Measurements from ENCODE around the gene ZNF554. TPM values are rescaled to one million over a fixed set of nuclear protein-coding genes. Genes with fewer than 3 reads are reported as not detected.

Gene ZNF554
- total RNA-seq, 4 donors from 2014 or later, result 6.2 to 8.6 (median 7.3) TPM

DNA sequence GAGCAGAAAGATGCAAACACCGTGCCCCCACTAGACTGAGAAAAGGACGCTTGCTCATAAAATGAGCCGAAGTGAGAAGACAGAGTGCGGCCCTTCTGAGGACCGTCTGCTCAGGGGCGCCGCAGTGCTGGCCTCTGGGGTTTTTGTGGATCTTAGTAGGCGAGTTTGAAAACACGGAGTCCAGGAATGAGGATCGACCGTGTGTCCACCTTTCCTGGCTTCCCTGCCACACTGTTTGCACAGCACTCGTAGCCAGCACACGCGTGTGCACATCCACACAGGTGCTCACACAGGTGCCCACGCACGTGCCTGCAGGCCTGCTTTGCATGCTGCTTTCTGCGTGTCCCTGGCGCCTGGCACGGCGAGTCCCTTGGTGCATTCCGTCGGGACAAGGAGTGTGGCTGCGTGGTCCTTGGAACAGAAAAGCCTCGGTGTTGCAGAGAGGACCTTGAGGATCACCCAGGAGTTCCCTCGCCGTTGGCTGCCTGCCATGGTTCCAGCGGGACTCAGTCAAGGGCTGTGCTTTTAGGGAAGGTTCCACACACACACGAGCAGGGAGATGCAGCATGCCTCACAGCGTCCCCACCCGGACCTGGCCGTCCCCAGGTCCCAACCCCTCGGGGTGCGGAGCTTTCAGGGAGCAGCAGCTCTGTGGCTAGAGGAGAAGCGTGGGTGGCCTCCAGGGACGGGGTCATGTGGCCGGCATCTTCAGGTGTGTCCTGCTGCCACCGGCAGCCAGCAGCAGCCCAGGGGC is 10.1 kb upstream of the ZNF554 start:
- DNase-seq (ENCODE audit: low spot score in 2 of 2), result no peak
- intact Hi-C loops (cut with DNase I; ENCODE audit: low total_unique reads), result no loop called here

DNA sequence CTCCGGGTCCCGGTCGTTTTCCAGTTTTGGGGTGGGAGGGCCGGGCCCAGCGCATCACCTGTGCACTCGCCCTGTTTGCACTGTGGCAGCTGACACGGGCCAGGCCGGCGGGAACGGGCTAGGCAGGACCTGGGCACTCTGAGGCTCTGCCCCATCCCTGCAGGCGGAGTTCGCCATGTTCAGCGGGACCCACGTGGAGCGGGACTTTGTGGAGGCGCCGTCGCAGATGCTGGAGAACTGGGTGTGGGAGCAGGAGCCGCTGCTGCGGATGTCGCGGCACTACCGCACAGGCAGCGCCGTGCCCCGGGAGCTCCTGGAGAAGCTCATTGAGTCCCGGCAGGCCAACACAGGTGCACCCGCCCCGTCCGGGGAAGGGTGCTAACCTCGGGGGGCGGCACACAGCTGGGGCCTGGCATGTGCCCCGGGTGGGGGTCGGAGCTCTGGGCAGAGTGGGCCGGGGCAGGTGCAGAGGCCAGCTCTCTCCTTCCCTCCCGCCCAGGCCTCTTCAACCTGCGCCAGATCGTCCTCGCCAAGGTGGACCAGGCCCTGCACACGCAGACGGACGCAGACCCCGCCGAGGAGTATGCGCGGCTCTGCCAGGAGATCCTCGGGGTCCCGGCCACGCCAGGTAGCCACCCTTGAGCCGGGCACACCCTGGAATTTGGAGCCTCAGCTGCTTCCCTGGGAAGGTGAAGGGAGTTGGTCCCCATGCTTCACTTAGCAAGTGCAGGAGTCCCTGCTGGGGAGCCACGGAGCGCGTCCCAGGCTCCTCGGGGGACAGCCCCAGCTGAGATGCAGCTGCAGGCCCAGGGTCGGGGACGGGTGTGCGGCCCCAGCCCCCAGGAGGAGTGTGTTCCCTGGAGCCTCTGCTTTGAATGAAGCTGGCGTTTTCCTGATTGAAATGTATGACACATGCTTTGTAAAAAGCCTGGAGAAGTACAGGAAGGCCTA is 9.3 kb upstream of the ZNF554 start:
- WGBS, 2 donors, result 92 to 93% methylated on average over 30 to 56 of the region's 58 CpGs
- no peak overlapping the region for H3K4me3 ChIP-seq (ENCODE audit: low read depth, poor library complexity, severe bottlenecking)
- no peak for DNase-seq (ENCODE audit: low spot score in 2 of 2)
- intact Hi-C loops (cut with DNase I; ENCODE audit: low total_unique reads), result no loop called here
- TF ChIP-seq, protein P1, sequence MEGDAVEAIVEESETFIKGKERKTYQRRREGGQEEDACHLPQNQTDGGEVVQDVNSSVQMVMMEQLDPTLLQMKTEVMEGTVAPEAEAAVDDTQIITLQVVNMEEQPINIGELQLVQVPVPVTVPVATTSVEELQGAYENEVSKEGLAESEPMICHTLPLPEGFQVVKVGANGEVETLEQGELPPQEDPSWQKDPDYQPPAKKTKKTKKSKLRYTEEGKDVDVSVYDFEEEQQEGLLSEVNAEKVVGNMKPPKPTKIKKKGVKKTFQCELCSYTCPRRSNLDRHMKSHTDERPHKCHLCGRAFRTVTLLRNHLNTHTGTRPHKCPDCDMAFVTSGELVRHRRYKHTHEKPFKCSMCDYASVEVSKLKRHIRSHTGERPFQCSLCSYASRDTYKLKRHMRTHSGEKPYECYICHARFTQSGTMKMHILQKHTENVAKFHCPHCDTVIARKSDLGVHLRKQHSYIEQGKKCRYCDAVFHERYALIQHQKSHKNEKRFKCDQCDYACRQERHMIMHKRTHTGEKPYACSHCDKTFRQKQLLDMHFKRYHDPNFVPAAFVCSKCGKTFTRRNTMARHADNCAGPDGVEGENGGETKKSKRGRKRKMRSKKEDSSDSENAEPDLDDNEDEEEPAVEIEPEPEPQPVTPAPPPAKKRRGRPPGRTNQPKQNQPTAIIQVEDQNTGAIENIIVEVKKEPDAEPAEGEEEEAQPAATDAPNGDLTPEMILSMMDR (IDR thresholded peaks at IDR 0.05), result no peak
- no peak for TF ChIP-seq POLR2A (IDR thresholded peaks at IDR 0.05)

More for the DNA sequence above, 10.1 kb upstream of the ZNF554 start:
- TF ChIP-seq, protein P1 (IDR thresholded peaks at IDR 0.05), result no peak
- TF ChIP-seq POLR2A (IDR thresholded peaks at IDR 0.05), result no peak
- no peak overlapping the region for H3K4me3 ChIP-seq (ENCODE audit: low read depth, poor library complexity, severe bottlenecking)
- WGBS, 2 donors, result 90 to 93% methylated on average over 31 of the region's 37 CpGs

DNA sequence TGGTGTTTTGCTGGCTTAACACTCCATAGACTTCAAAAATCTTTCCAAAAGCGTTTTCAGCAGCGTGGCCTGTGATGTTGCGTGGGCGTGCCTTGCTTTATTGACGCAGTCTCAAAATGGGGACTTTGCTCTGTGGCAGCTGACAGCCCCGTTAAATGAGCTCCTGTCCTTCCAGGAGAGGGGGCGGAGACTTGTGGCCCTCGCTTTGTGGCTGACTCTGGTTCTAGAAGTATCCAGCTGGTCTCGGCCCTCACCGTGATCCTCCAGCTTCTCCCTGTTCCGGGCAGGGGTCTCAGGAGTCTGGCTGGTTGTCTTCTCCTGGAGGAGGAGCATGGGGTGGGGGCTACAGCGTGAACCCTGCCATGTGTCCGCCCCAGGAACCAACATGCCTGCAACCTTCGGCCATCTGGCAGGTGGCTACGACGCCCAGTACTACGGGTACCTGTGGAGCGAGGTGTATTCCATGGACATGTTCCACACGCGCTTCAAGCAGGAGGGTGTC is 8.4 kb upstream of the ZNF554 start:
- H3K4me3 ChIP-seq (ENCODE audit: low read depth, poor library complexity, severe bottlenecking), result no peak overlapping the region
- TF ChIP-seq POLR2A (IDR thresholded peaks at IDR 0.05), result no peak
- TF ChIP-seq, protein P1 (IDR thresholded peaks at IDR 0.05), result no peak
- intact Hi-C loops (cut with DNase I; ENCODE audit: low total_unique reads), result no loop called here
- no peak for DNase-seq (ENCODE audit: low spot score in 2 of 2)
- 95 to 97% methylated on average over 20 of the region's 20 CpGs for WGBS, 2 donors

DNA sequence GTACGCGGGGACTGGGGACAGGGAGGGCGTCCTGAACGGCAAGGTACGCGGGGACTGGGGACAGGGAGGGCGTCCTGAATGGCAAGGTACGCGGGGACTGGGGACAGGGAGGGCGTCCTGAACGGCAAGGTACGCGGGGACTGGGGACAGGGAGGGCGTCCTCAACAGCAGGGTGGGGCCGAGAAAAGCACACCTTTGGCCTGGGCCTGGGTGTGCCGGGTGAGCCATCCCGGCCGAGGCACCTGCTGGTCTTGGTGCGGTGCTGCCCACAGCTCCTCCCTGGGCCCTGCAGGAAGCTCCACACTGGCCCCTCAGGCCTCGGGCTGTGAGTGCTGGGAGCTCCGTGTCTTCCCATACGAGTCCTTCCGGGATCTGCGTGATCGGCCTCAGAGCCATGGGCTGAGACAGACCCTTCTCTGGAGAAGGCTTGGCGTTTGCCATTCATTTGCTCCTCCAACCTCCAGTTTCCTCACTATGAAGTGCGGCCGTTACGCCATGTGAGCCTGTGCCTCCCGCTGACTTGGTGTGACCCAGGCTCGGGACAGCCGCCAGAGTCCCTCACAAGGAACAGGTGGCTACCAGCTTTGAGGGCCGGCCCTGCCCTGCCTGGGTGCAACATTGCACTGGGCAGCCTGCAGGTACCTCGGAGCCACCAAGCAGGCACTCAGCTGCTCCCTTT is 7.8 kb upstream of the ZNF554 start:
- no peak overlapping the region for H3K4me3 ChIP-seq (ENCODE audit: low read depth, poor library complexity, severe bottlenecking)
- intact Hi-C loops (cut with DNase I; ENCODE audit: low total_unique reads), result no loop called here
- 92 to 93% methylated on average over 25 to 26 of the region's 34 CpGs for WGBS, 2 donors
- TF ChIP-seq, protein P1 (IDR thresholded peaks at IDR 0.05), result no peak
- no peak for TF ChIP-seq POLR2A (IDR thresholded peaks at IDR 0.05)
- DNase-seq (ENCODE audit: low spot score in 2 of 2), result no peak

DNA sequence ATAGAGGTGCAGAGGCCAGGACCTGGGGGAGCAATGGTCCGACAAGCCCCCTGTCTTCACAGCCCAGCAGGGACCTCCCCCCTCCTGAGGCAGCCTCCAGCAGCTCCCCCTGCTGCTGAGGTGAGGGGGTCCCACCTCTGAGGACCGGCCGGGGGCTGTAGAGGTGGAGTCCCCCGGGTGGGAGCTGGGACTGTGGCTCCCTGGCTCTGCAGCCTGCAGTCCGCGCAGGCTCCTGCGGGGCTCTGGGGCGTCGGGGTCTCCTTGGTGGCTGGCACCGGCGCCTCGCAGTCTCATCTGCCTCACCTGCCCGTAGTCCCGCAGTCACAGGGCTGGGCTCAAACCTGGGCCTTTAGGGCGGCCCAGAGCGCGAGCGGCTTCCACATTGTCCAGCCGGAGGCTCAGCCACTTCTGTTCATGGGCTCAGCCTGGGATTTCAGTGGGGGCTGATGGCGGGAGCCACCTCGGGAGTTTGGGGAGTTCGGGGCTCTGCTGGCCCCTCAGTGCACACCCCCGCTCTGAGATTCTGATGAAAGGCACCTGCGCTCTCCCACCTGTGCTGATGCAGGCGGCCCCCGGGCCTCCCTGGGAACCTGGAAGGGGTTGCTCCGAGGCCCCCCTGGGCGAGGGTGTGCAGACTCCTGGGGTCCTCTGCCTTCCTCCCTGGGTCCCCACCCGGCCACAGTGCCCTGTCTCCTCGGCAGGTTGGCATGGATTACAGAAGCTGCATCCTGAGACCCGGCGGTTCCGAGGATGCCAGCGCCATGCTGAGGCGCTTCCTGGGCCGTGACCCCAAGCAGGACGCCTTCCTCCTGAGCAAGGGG is 7.0 kb upstream of the ZNF554 start:
- TF ChIP-seq, protein P1 (IDR thresholded peaks at IDR 0.05), result no peak
- TF ChIP-seq POLR2A (IDR thresholded peaks at IDR 0.05), result no peak
- intact Hi-C loops (cut with DNase I; ENCODE audit: low total_unique reads), result no loop called here
- 90 to 94% methylated on average over 16 to 32 of the region's 37 CpGs for WGBS, 2 donors
- H3K4me3 ChIP-seq (ENCODE audit: low read depth, poor library complexity, severe bottlenecking), result no peak overlapping the region
- DNase-seq (ENCODE audit: low spot score in 2 of 2), result no peak

Measured in lower leg skin (tissue), 4 donors.